H1 (cell line): ENCODE results near the gene KIF13A. TPM values are rescaled to one million over a fixed set of nuclear protein-coding genes. Genes with fewer than 3 reads are reported as not detected.
A peak's percentile ranks its signal among the peaks of the same experiment; 100 is the strongest.

ENCODE experiments used
- FOSL1 ChIP-seq: IDR thresholded peaks from 2 replicates; pipeline ENCODE4 v1.6.1; 2011; ENCODE audit warnings: mild to moderate bottlenecking, low read depth, low read length, moderate library complexity; ENCODE audit not compliant: insufficient read depth
- HDAC2 ChIP-seq, 2 experiments: fragments of 300-600 bp in 1 of 2; sonication (generic) in 1 of 2; IDR thresholded peaks; 2 replicates each; pipeline ENCODE4 v1.6.1; 2011 to 2012; ENCODE audit warnings: low read depth in 2 of 2, low read length in 2 of 2, mild to moderate bottlenecking in 2 of 2, moderate library complexity in 2 of 2, borderline replicate concordance in 1 of 2, inconsistent platforms in 1 of 2
- POLR2AphosphoS5 ChIP-seq: IDR thresholded peaks from 2 replicates; pipeline ENCODE4 v1.6.1; 2011; ENCODE audit warnings: low read depth, low read length
- RXRA ChIP-seq: IDR thresholded peaks from 2 replicates; pipeline ENCODE4 v1.6.1; 2011; ENCODE audit warnings: low read depth, mild to moderate bottlenecking, low read length, moderate library complexity; ENCODE audit not compliant: insufficient read depth
- polyA plus RNA-seq, 7 experiments: library from polyadenylated mRNA; depleted of rRNA in 3 of 7; stranded (reverse) in 5 of 7; unstranded in 2 of 7; fragments of >200 nt in 5 of 7; fragments of 200-250 nt in 2 of 7; gene quantifications; 1 replicate in 5 of 7; 2 replicates in 1 of 7; 4 replicates in 1 of 7; pipeline versions ENCODE4 v1.2.1 to v1.2.3, GENCODE V29; 2011 to 2013; ENCODE audit warnings: missing spikeins in 2 of 7, mixed read lengths in 2 of 7
- small RNA-seq: library from polyadenylated mRNA; stranded (forward); fragments of <200 nt; extraction: miRNeasy Mini kit (QIAGEN cat#:217004); gene quantifications from one replicate; pipeline ENCODE3, GENCODE V24; 2013; ENCODE audit not compliant: insufficient read depth
- total RNA-seq: library from RNA; stranded (reverse); fragmentation: NEBNext Ultra II Directional; extraction: Animal tissue kit (Norgen Biotek cat#: 25700); gene quantifications from 2 replicates; pipeline ENCODE4 v1.2.1, GENCODE V29; 2021

KIF13A gene
- total and polyA plus RNA-seq, 2 of the 8 experiments (the other 6 are each of a cell fraction or from before 2014, with no cell fraction given), result 14.7 to 40.8 TPM

GRCh38 chr6:17709476-17709875 is 278.0 kb downstream of the KIF13A start (continued):
- TF ChIP-seq POLR2AphosphoS5 (no peak), RXRA (no peak), HDAC2 (IDR thresholded peaks at IDR 0.05; ENCODE audit: borderline replicate concordance in 1 of 2, low read depth in 2 of 2, low read length in 2 of 2) (no peak), FOSL1 (no peak)
- TF ChIP-seq, all 59 proteins: peak for 0

Small RNA genes lying within 50 kb of the gene (small RNA-seq; reads per million reads assigned to genes)
- not detected for gene RF00019
- gene RNA5SP204, result 3.3 reads per million, percentile 42 among the genes with 10 or more reads in this experiment

Other genes with a start within 250 kb of the KIF13A start
- gene NHLRC1, start 135.0 kb upstream of the KIF13A start, total RNA-seq, result 0.58 and 0.82 TPM in 2 replicates
- gene NHLRC1, start 135.0 kb upstream of the KIF13A start, polyA plus RNA-seq (2011; rRNA removed), result 0.55 and 0.57 TPM in 2 replicates
- 17.2 and 18.3 TPM in 2 replicates for gene TPMT, start 167.4 kb upstream of the KIF13A start, total RNA-seq
- gene TPMT, start 167.4 kb upstream of the KIF13A start, polyA plus RNA-seq (2011; rRNA removed), result 7.9 and 12.3 TPM in 2 replicates
- 7.5 and 7.7 TPM in 2 replicates for gene KDM1B, start 167.8 kb upstream of the KIF13A start, total RNA-seq
- 3.7 and 4.0 TPM in 2 replicates for gene KDM1B, start 167.8 kb upstream of the KIF13A start, polyA plus RNA-seq (2011; rRNA removed)